RWPE1 (cell line): ENCODE measurements around the gene ZNF816.

Experiments used
- CTCF ChIA-PET: fragments of 350-600 bp; sonication (Branson Sonifier 250); formaldehyde crosslinking; extraction: SDS; loops from one replicate; lab custom pipeline; 2021; lab: Yijun Ruan, JAX
- POLR2A ChIA-PET: fragments of 400-600 bp; formaldehyde crosslinking; extraction: SDS; loops from one replicate; lab custom pipeline; 2020; ENCODE audit warnings: antibody characterized with exemption; ENCODE audit not compliant: low non-redundant PET; lab: Yijun Ruan, JAX
- DNase-seq: peaks from one replicate; pipeline ENCODE4 v3.0.0; 2012; ENCODE audit warnings: low spot score
- H3K27ac ChIP-seq: fragments of 450-650 bp; 2 replicates; pipeline ENCODE4 v1.5.1; 2017
- CTCF ChIP-seq: fragments of 450-650 bp; conservative IDR thresholded peaks from 2 replicates; pipeline ENCODE4 v1.5.1; 2017; ENCODE audit warnings: low read depth, mild to moderate bottlenecking

Gene ZNF816

GRCh38 chr19:52963247-52963618 lies 552 bp upstream of the ZNF816 start:
- TF ChIP-seq CTCF, result no peak
- DNase-seq, result no peak
- ChIA-PET CTCF (interaction anchor here (0.7 kb wide), 1 partner anchor 31 kb away, joined by 4 read pairs; no protein-coding TSS in a partner anchor), POLR2A (interaction anchor here (1.0 kb wide), 1 partner anchor 20 kb away, joined by 3 read pairs; no protein-coding TSS in a partner anchor)
- H3K27ac ChIP-seq, result peak overlapping the region; percentile 85

- ChIA-PET CTCF (no interaction called here), POLR2A (no interaction called here)
- no peak for TF ChIP-seq CTCF
- H3K27ac ChIP-seq, result peak overlapping the region; percentile 85
- DNase-seq, result peak; percentile 5
These were observed 700 bp downstream of the ZNF816 start for GRCh38 chr19:52961981-52962380.

- no peak overlapping the region for H3K27ac ChIP-seq
- ChIA-PET POLR2A (no interaction called here), CTCF (interaction anchor here (0.5 to 0.7 kb wide), 3 partner anchors 97 to 561 kb away, joined by 3 read pairs; no protein-coding TSS in a partner anchor)
- TF ChIP-seq CTCF, result no peak
- no peak for DNase-seq
These were observed 2.9 kb downstream of the ZNF816 start for GRCh38 chr19:52959613-52960295.

- ChIA-PET CTCF (interaction anchor here (0.6 kb wide), 1 partner anchor 93 kb away, joined by 4 read pairs; no protein-coding TSS in a partner anchor), POLR2A (no interaction called here)
- TF ChIP-seq CTCF, result no peak
- DNase-seq, result peak; percentile 4
- H3K27ac ChIP-seq, result no peak overlapping the region
These were observed 5.1 kb downstream of the ZNF816 start for GRCh38 chr19:52957591-52957990.

- ChIA-PET POLR2A (no interaction called here), CTCF (interaction anchor here (0.6 kb wide), 1 partner anchor 94 kb away, joined by 4 read pairs; no protein-coding TSS in a partner anchor)
- no peak for DNase-seq
- H3K27ac ChIP-seq, result no peak overlapping the region
- no peak for TF ChIP-seq CTCF
These were observed 5.8 kb downstream of the ZNF816 start for GRCh38 chr19:52956917-52957316.

GRCh38 chr19:52949422-52949821 lies 13.3 kb downstream of the ZNF816 start:
- H3K27ac ChIP-seq, result no peak overlapping the region
- CTCF ChIA-PET, result no interaction called here
- no peak for TF ChIP-seq CTCF
- no peak for DNase-seq
- POLR2A ChIA-PET, result no interaction called here
